Activated CD4-positive, alpha-beta T cell treated with anti-CD3 and anti-CD28 coated beads, Interleukin-2, Interleukin-4, amounts not matched to agents 100 ng/mL and 50 ng/mL, durations not matched to agents 16 hours and 8 hours (primary cell): ENCODE results near the gene PYGL.
A peak's percentile ranks its signal among the peaks of the same experiment; 100 is the strongest.
"Not testable (repeated sequence)": the region's sequence is repeated elsewhere in the genome, so short reads cannot be mapped to it uniquely, and the experiment has no call there.

Experiments used
- DNase-seq: peaks from one replicate; pipeline ENCODE4 v3.0.0-alpha.2; 2020; ENCODE audit warnings: low spot score

PYGL gene

GRCh38 chr14:50954811-50955372 is 10.6 kb upstream of the PYGL start:
- DNase-seq, result peak; percentile 25

GRCh38 chr14:50953502-50953901 is 9.2 kb upstream of the PYGL start:
- no peak for DNase-seq

- no peak for DNase-seq
Observed at GRCh38 chr14:50951032-50951431, 6.7 kb upstream of the PYGL start.

GRCh38 chr14:50948205-50948604 is 3.9 kb upstream of the PYGL start:
- DNase-seq, result no peak

- DNase-seq, result no peak
Observed at GRCh38 chr14:50947446-50947845, 3.2 kb upstream of the PYGL start.

- DNase-seq, result no peak
Observed at GRCh38 chr14:50946234-50946935, 2.1 kb upstream of the PYGL start.

- no peak for DNase-seq
Observed at GRCh38 chr14:50944647-50945413, 547 bp upstream of the PYGL start.

GRCh38 chr14:50943261-50943942 is 881 bp downstream of the PYGL start:
- DNase-seq, result no peak

GRCh38 chr14:50941638-50942037 is 2.6 kb downstream of the PYGL start:
- DNase-seq, result not testable (repeated sequence)

GRCh38 chr14:50941151-50941550 is 3.1 kb downstream of the PYGL start:
- DNase-seq, result no peak

- DNase-seq, result no peak
Observed at GRCh38 chr14:50937800-50938199, 6.5 kb downstream of the PYGL start.

GRCh38 chr14:50937325-50937724 is 7.0 kb downstream of the PYGL start:
- no peak for DNase-seq

- no peak for DNase-seq
Observed at GRCh38 chr14:50936882-50937281, 7.4 kb downstream of the PYGL start.

- no peak for DNase-seq
Observed at GRCh38 chr14:50936016-50936340, 8.3 kb downstream of the PYGL start.

- DNase-seq, result no peak
Observed at GRCh38 chr14:50935126-50936015, 8.9 kb downstream of the PYGL start.

GRCh38 chr14:50932592-50933495 is 11.4 kb downstream of the PYGL start:
- DNase-seq, result no peak

GRCh38 chr14:50932156-50932555 is 12.1 kb downstream of the PYGL start:
- DNase-seq, result no peak

- no peak for DNase-seq
Observed at GRCh38 chr14:50931559-50931958, 12.7 kb downstream of the PYGL start.

GRCh38 chr14:50929506-50929905 is 14.8 kb downstream of the PYGL start:
- DNase-seq, result no peak

- DNase-seq, result no peak
Observed at GRCh38 chr14:50928002-50928635, 16.2 kb downstream of the PYGL start.
